K562 (cell line): ENCODE results near the gene NRN1L. TPM values are rescaled to one million over a fixed set of nuclear protein-coding genes. Genes with fewer than 3 reads are reported as not detected.

Source experiments
- ATAC-seq: fragments of 200-7000 bp; cut with Tn5 transposase; 3 replicates; pipeline ENCODE4 v1.9.1; 2020; ENCODE audit warnings: moderate library complexity
- BruUV-seq: library from RNA; stranded (reverse); fragments of 400-500 nt; replicated peaks from 2 replicates; lab custom pipeline; 2021; lab: Mats Ljungman, UMichigan
- CTCF ChIA-PET: fragments of 300-600 bp; formaldehyde crosslinking; extraction: SDS; loops from one replicate; lab custom pipeline; 2021; ENCODE audit warnings: low intra/inter-chr PET ratio; lab: Yijun Ruan, JAX
- POLR2A ChIA-PET: fragments of 300-600, 350-650 bp; sonication (Branson Sonifier 250); formaldehyde crosslinking; extraction: SDS; loops from one replicate; lab custom pipeline; 2021; ENCODE audit warnings: antibody characterized with exemption, inconsistent platforms; lab: Yijun Ruan, JAX
- DNase-seq, 4 experiments: peaks; one replicate each; pipeline versions ENCODE4 v3.0.0 to v3.0.0-alpha.2; 2011 to 2018; ENCODE audit warnings: low spot score in 3 of 4, mixed read lengths in 3 of 4; ENCODE audit errors: extremely low read depth in 1 of 4
- FAIRE-seq: peaks from 2 replicates; lab custom pipeline; 2011; peaks lifted over from hg19 to GRCh38; lab: Jason Lieb, UNC
- H2AFZ ChIP-seq: 2 replicates; pipeline ENCODE4 v1.6.0; 2011; ENCODE audit warnings: low read depth, low read length, control low read depth, inconsistent platforms
- H3K27ac ChIP-seq: fragments of 200-600 bp; 3 replicates; pipeline ENCODE4 v1.8.0; 2011; ENCODE audit warnings: low read depth, mild to moderate bottlenecking, control low read depth, inconsistent platforms, low read length, moderate library complexity, mixed read lengths; ENCODE audit errors: extremely low read depth
- H3K27me3 ChIP-seq, 2 experiments: fragments of 300-600 bp in 1 of 2; 2 replicates in 1 of 2; 3 replicates in 1 of 2; pipeline versions ENCODE4 v1.6.0 to v1.8.0; 2011; ENCODE audit warnings: inconsistent platforms in 2 of 2, low read length in 2 of 2, mild to moderate bottlenecking in 1 of 2, mixed read lengths in 1 of 2, moderate library complexity in 1 of 2; ENCODE audit not compliant: control insufficient read depth in 2 of 2, insufficient read depth in 2 of 2
- H3K36me3 ChIP-seq: fragments of 300-600 bp; 3 replicates; pipeline ENCODE4 v1.8.0; 2011; ENCODE audit warnings: mild to moderate bottlenecking, low read length, inconsistent platforms; ENCODE audit not compliant: control insufficient read depth, insufficient read depth
- H3K4me1 ChIP-seq, 2 experiments: fragments of 200-600 bp in 1 of 2; replicated peaks in 1 of 2; 2 replicates in 1 of 2; 3 replicates in 1 of 2; pipeline versions ENCODE4 v1.5.1 to v1.8.0; 2011; ENCODE audit warnings: inconsistent platforms in 2 of 2, low read length in 2 of 2, mild to moderate bottlenecking in 1 of 2, mixed read lengths in 1 of 2, moderate library complexity in 1 of 2; ENCODE audit not compliant: control insufficient read depth in 2 of 2, insufficient read depth in 2 of 2
- H3K4me2 ChIP-seq: 2 replicates; pipeline ENCODE4 v1.6.1; 2011; ENCODE audit warnings: low read length, control low read depth, inconsistent platforms, mixed read lengths; ENCODE audit not compliant: insufficient read depth
- H3K4me3 ChIP-seq: fragments of 200-600 bp; sonication (generic), shearing (Covaris generic); 2 replicates; pipeline ENCODE4 v1.5.1; 2016; ENCODE audit warnings: control low read depth, inconsistent platforms
- H3K79me2 ChIP-seq: fragments of 200-600 bp; 3 replicates; pipeline ENCODE4 v1.8.0; 2011; ENCODE audit warnings: low read length, inconsistent platforms; ENCODE audit not compliant: control insufficient read depth, insufficient read depth
- H3K9ac ChIP-seq, 2 experiments: 2 replicates each; pipeline versions ENCODE4 v1.6.0 to v1.6.1; 2011; ENCODE audit warnings: low read depth in 2 of 2, low read length in 2 of 2, control low read depth in 1 of 2, inconsistent platforms in 1 of 2, mild to moderate bottlenecking in 1 of 2, mixed read lengths in 1 of 2; ENCODE audit not compliant: insufficient read depth in 1 of 2
- H3K9me1 ChIP-seq: one replicate; pipeline ENCODE4 v1.6.0; 2011; ENCODE audit warnings: inconsistent platforms, mild to moderate bottlenecking, low read length, moderate library complexity; ENCODE audit not compliant: control insufficient read depth, insufficient read depth
- H3K9me3 ChIP-seq: replicated peaks from 2 replicates; pipeline ENCODE4 v1.5.1; 2011; ENCODE audit warnings: low read depth, low read length, inconsistent platforms; ENCODE audit not compliant: control insufficient read depth, insufficient read depth
- H4K20me1 ChIP-seq: replicated peaks from 2 replicates; pipeline ENCODE4 v1.6.1; 2011; ENCODE audit warnings: low read length, inconsistent platforms, mixed read lengths; ENCODE audit not compliant: control insufficient read depth, insufficient read depth
- GABPB1 ChIP-seq: sonication (generic); formaldehyde crosslinking; IDR thresholded peaks from 2 replicates; pipeline ENCODE4 v1.8.0; 2022; ENCODE audit warnings: mild to moderate bottlenecking, missing genetic modification reagents
- NBN ChIP-seq: fragments of 450-650 bp; IDR thresholded peaks from 2 replicates; pipeline ENCODE4 v1.6.1; 2016; ENCODE audit warnings: low read depth, mild to moderate bottlenecking
- POLR2AphosphoS2 ChIP-seq: IDR thresholded peaks from 2 replicates; pipeline ENCODE4 v1.6.1; 2012; ENCODE audit warnings: low read length, improper control_type of control experiment
- RBM14 ChIP-seq: fragments of 200-400 bp; formaldehyde crosslinking; IDR thresholded peaks from 2 replicates; pipeline ENCODE4 v1.6.1; 2018; ENCODE audit warnings: low read depth, mild to moderate bottlenecking, low read length, moderate library complexity, borderline replicate concordance; ENCODE audit not compliant: insufficient read depth
- SP2 ChIP-seq: IDR thresholded peaks from 2 replicates; pipeline ENCODE4 v1.6.1; 2011; ENCODE audit warnings: mild to moderate bottlenecking, low read depth, low read length, moderate library complexity; ENCODE audit not compliant: poor library complexity, severe bottlenecking; ENCODE audit errors: extremely low read depth
- ZNF354B ChIP-seq: fragments of 250-450 bp; sonication (Bioruptor Pico); IDR thresholded peaks from 2 replicates; pipeline ENCODE4 v1.4.0; 2020
- WGBS: fragments of 100-300 bp; shearing (Covaris generic); methylation state at CpG from one replicate; pipeline ENCODE4 v1.1.6; 2016; ENCODE audit warnings: low coverage, mixed read lengths; ENCODE audit not compliant: insufficient coverage; ENCODE audit errors: missing lambda C conversion rate; 5-methylcytosine and 5-hydroxymethylcytosine counted together
- in situ Hi-C: fragments of 300-500 bp; cut with MboI; formaldehyde crosslinking; loops from 4 replicates; pipeline ENCODE4 v1.15.0; 2018; ENCODE audit warnings: inconsistent platforms, mixed read lengths
- intact Hi-C: fragments of 100-400 bp; cut with micrococcal nuclease; formaldehyde crosslinking; loops from 2 replicates; pipeline ENCODE4 v1.14.2; 2022
- polyA plus RNA-seq, 8 experiments: library from polyadenylated mRNA; depleted of rRNA in 4 of 8; stranded (reverse) in 5 of 8; unstranded in 3 of 8; fragments of >200 nt; fragmentation: Nextera tagmentation in 2 of 8; fragmentation: Illumina TruSeq in 1 of 8; extraction: Ambion mirVana in 2 of 8; extraction: Trizol in 1 of 8; gene quantifications; 2 replicates each; pipeline versions ENCODE4 v1.2.1 to v1.2.3, GENCODE V29; 2011 to 2014; ENCODE audit warnings: inconsistent platforms in 1 of 8, missing spikeins in 1 of 8
- total RNA-seq, 7 experiments: library from RNA; depleted of rRNA in 6 of 7; stranded (reverse); fragments of >200 nt in 6 of 7; fragmentation: Illumina TruSeq in 2 of 7; extraction: Trizol in 2 of 7; gene quantifications; 2 replicates each; pipeline versions ENCODE4 v1.2.1 to v1.2.3, GENCODE V29; 2011 to 2021; ENCODE audit warnings: low replicate concordance in 1 of 7
- TF ChIP-seq, protein P1 (sequence below): fragments of 450-650 bp; IDR thresholded peaks from 2 replicates; pipeline ENCODE4 v1.6.1; 2017; ENCODE audit warnings: antibody characterized with exemption
- TF ChIP-seq, protein P2 (sequence below): fragments of 450-650 bp; conservative IDR thresholded peaks from 2 replicates; pipeline ENCODE4 v1.6.1; 2016; ENCODE audit warnings: missing genetic modification characterization, low read depth, mild to moderate bottlenecking, control low read depth, missing compliant biosample characterization
- TF ChIP-seq, protein P3 (sequence below): IDR thresholded peaks from 3 replicates; pipeline ENCODE4 v1.6.1; 2011; ENCODE audit warnings: borderline replicate concordance, mild to moderate bottlenecking; ENCODE audit not compliant: insufficient read length, insufficient read depth
- TF ChIP-seq, protein P4 (sequence below): fragments of 450-650 bp; IDR thresholded peaks from one replicate; pipeline ENCODE4 v1.6.1; 2018; ENCODE audit warnings: mild to moderate bottlenecking, moderate library complexity; ENCODE audit not compliant: partially characterized antibody
- TF ChIP-seq, protein P5 (sequence below): fragments of 450-650 bp; IDR thresholded peaks from 2 replicates; pipeline ENCODE4 v1.6.1; 2016; ENCODE audit warnings: antibody characterized with exemption

The NRN1L gene
- total and polyA plus RNA-seq, 9 of the 15 experiments (the other 6 are each of a cell fraction or from before 2014, with no cell fraction given) = 0.22 to 0.86 (median 0.61) TPM; not detected in 5

DNA sequence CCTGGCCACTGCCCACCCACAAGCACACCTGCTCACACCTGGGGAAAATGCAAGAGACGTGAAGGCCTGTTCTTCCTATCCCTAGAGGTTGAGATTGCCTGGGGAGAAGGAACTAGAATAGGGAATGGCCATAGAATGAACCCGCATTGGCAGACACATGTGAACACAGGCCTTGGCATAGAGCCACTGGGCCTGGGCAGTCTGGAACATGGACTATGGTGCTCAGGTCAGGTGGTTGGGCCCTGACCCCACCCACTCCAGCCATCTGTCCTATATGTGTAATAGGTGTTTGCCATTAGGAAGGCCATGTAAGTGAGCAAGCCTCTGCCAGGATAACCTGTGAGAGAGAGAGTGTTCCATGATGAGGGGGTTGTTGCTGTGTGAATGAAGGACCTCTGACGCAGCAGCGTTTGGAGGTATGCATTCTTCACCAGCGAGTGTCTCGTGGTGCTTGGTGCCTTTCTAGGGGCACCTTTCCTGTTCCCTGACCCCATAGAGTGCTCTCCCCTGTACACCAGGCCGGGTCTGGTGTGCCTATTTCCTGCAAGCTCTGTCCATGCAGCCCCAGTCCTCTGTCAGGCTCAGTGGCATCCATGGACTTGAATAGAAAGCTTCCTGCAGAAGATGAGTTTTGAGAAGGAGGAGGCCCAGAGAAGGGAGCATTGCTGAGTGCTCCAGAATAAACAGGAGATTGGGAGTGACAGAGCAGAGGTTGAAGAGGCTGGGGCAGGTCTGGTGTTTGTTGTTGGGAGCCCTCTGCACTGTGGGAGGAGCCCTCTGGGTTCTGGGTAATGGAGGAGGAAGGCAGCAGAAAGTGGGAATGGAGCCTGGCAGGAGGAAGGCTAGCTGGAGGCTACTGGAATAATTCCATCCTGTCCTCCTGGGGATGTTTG lies 31.4 kb downstream of the NRN1L start:
- CTCF ChIA-PET = no interaction called here
- TF ChIP-seq, protein P1, sequence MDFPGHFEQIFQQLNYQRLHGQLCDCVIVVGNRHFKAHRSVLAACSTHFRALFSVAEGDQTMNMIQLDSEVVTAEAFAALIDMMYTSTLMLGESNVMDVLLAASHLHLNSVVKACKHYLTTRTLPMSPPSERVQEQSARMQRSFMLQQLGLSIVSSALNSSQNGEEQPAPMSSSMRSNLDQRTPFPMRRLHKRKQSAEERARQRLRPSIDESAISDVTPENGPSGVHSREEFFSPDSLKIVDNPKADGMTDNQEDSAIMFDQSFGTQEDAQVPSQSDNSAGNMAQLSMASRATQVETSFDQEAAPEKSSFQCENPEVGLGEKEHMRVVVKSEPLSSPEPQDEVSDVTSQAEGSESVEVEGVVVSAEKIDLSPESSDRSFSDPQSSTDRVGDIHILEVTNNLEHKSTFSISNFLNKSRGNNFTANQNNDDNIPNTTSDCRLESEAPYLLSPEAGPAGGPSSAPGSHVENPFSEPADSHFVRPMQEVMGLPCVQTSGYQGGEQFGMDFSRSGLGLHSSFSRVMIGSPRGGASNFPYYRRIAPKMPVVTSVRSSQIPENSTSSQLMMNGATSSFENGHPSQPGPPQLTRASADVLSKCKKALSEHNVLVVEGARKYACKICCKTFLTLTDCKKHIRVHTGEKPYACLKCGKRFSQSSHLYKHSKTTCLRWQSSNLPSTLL = no peak
- TF ChIP-seq NBN (no peak), GABPB1 (CRISPR knock-in tag) (no peak), SP2 (no peak), ZNF354B (CRISPR knock-in tag) (no peak), POLR2AphosphoS2 (no peak), RBM14 (no peak)
- TF ChIP-seq, protein P2, sequence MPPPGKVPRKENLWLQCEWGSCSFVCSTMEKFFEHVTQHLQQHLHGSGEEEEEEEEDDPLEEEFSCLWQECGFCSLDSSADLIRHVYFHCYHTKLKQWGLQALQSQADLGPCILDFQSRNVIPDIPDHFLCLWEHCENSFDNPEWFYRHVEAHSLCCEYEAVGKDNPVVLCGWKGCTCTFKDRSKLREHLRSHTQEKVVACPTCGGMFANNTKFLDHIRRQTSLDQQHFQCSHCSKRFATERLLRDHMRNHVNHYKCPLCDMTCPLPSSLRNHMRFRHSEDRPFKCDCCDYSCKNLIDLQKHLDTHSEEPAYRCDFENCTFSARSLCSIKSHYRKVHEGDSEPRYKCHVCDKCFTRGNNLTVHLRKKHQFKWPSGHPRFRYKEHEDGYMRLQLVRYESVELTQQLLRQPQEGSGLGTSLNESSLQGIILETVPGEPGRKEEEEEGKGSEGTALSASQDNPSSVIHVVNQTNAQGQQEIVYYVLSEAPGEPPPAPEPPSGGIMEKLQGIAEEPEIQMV = no peak
- TF ChIP-seq, protein P3, sequence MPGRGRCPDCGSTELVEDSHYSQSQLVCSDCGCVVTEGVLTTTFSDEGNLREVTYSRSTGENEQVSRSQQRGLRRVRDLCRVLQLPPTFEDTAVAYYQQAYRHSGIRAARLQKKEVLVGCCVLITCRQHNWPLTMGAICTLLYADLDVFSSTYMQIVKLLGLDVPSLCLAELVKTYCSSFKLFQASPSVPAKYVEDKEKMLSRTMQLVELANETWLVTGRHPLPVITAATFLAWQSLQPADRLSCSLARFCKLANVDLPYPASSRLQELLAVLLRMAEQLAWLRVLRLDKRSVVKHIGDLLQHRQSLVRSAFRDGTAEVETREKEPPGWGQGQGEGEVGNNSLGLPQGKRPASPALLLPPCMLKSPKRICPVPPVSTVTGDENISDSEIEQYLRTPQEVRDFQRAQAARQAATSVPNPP = no peak
- TF ChIP-seq, protein P4, sequence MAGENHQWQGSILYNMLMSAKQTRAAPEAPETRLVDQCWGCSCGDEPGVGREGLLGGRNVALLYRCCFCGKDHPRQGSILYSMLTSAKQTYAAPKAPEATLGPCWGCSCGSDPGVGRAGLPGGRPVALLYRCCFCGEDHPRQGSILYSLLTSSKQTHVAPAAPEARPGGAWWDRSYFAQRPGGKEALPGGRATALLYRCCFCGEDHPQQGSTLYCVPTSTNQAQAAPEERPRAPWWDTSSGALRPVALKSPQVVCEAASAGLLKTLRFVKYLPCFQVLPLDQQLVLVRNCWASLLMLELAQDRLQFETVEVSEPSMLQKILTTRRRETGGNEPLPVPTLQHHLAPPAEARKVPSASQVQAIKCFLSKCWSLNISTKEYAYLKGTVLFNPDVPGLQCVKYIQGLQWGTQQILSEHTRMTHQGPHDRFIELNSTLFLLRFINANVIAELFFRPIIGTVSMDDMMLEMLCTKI = no peak
- TF ChIP-seq, protein P5, sequence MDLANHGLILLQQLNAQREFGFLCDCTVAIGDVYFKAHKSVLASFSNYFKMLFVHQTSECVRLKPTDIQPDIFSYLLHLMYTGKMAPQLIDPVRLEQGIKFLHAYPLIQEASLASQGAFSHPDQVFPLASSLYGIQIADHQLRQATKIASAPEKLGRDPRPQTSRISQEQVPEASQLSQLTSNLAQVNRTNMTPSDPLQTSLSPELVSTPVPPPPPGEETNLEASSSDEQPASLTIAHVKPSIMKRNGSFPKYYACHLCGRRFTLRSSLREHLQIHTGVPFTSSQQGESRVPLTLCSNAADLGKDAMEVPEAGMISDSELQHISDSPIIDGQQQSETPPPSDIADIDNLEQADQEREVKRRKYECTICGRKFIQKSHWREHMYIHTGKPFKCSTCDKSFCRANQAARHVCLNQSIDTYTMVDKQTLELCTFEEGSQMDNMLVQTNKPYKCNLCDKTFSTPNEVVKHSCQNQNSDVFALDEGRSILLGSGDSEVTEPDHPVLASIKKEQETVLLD = no peak

More for the DNA sequence above, 31.4 kb downstream of the NRN1L start:
- no peak for DNase-seq
- H3K27ac ChIP-seq = no peak overlapping the region
- H3K9me1 ChIP-seq = peaks cover 4% of the 10 kb centered on the region
- H3K79me2 ChIP-seq = no peaks in the 10 kb centered on the region
- no peak overlapping the region for H3K4me2 ChIP-seq
- intact Hi-C loops (no loop called here), in situ Hi-C loops (no loop called here)
- no peak for ATAC-seq
- H3K4me3 ChIP-seq = no peak overlapping the region
- H3K36me3 ChIP-seq = no peaks in the 10 kb centered on the region
- H2AFZ ChIP-seq = no peak overlapping the region
- no TSS peak for BruUV-seq
- no peaks in the 10 kb centered on the region for H3K9me3 ChIP-seq
- POLR2A ChIA-PET = interaction anchor here (0.6 to 1.8 kb wide), 5 partner anchors 11 to 198 kb away, joined by 3 to 6 read pairs (median 4); no protein-coding TSS in a partner anchor
- no peak overlapping the region for H3K9ac ChIP-seq
- no peak for FAIRE-seq
- WGBS = 64% methylated on average over 7 of the region's 7 CpGs
- H3K4me1 ChIP-seq = peaks cover 5 to 16% of the 10 kb centered on the region in 2 experiments; a peak in 4 of 5 replicates
- no peaks in the 10 kb centered on the region for H3K27me3 ChIP-seq
- H4K20me1 ChIP-seq = peaks cover 14% of the 10 kb centered on the region
